Left forelimb (tissue), 1 donor: Measurements from ENCODE around the gene GPR152.
"Not testable (repeated sequence)": the region's sequence is repeated elsewhere in the genome, so short reads cannot be mapped to it uniquely, and the experiment has no call there.

Experiments used
- DNase-seq: peaks from one replicate; pipeline ENCODE4 v3.0.0-alpha.2; 2018; ENCODE audit warnings: low spot score

Gene GPR152

GRCh38 chr11:67489203-67489884 lies 36.8 kb upstream of the GPR152 start:
- peak; percentile 62 for DNase-seq

GRCh38 chr11:67486481-67487195 lies 34.1 kb upstream of the GPR152 start:
- no peak for DNase-seq

DNA sequence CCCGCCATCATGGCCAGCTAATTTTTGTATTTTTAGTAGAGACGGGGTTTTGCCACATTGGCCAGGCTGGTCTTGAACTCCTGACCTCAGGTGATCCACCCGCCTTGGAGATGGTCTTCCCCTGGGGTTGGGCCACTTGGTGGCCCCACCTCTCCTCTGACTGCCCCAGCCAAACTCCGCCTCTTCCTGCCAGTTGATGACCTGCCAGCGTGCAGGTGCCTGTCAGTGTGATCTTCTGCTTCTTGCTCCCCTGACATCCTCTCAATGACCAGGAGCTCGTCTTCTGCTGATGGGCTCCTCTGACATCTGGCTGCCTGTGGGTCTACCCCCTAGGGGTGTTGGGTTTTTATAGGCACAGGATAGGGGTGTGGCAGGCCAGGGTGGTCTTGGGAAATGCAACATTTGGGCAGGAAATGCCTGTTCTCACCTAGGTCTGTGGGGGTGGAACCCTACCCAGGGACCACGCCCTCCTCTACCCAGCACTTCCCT lies 33.4 kb upstream of the GPR152 start:
- DNase-seq: not testable (repeated sequence)

GRCh38 chr11:67484847-67485311 lies 32.4 kb upstream of the GPR152 start:
- DNase-seq: no peak

GRCh38 chr11:67483831-67484665 lies 31.5 kb upstream of the GPR152 start:
- DNase-seq: no peak

DNA sequence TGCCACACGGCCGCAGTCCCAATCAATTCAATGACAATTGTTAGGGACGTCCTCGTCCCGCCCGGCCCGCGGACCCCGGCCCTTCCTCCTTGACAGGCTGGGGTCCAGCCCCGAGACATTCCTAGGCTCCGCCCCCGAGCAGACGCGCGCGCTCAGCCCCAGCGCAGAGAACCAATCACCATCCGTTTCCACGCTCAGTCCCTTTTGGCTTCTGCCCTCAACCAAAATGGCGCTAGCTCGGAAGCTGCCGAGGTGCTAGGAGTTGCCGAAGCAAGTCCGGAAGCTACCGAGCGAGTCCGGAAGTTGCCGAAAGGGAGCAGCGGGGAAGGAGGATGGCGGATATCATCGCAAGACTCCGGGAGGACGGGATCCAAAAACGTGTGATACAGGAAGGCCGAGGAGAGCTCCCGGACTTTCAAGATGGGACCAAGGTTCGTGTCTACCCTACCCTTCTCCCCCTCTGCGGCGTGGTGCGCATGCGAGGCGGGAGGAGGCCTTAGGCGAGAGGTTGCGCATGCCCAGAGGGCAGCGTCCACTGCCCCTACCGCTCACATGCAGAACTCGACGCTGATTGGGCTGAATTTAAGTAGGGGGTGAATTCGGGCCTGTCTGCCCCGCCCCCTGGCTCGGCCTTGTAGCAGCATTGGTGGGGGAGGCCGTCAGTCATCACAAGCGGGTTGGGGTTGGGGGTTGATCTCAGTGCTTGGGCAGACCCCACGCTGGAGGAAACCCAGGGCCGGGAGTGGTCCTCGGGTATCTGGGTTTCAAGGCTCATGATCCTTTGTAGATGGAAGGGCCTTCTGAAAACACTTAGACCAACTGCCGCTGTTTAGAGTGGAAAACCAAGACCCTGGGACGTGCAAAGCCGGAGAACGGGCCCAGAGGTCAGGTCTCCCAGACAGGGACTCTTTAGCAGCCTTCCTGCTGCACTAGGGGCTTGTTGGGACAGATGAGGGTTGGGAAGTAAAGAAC lies 30.6 kb upstream of the GPR152 start, which contains the start of gene AIP:
Gene AIP, plus strand, starts transcription at position 200 of the 972 bp plus-strand sequence. Its CDS starts 133 bp downstream, at position 333.
- DNase-seq: peak; percentile 95

GRCh38 chr11:67482275-67482826 lies 29.8 kb upstream of the GPR152 start:
- DNase-seq: no peak

GRCh38 chr11:67477344-67478050 lies 25.0 kb upstream of the GPR152 start:
- not testable (repeated sequence) for DNase-seq

DNA sequence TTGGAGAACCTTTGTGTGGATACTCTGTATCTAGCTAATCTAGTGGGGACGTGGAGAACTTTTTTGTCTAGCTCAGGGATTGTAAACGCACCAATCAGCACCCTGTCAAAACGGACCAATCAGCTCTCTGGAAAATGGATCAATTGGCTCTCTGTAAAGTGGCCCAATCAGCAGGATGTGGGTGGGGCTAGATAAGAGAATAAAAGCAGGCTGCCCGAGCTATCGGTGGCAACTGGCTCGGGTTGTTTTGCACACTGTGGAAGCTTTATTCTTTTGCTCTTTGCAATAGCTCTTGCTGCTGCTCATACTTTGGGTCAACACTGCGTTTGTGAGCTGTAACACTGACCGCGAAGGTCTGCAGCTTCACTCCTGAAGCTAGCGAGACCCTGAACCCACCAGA lies 24.2 kb upstream of the GPR152 start:
- not testable (repeated sequence) for DNase-seq

- no peak for DNase-seq
Observed at GRCh38 chr11:67472882-67473281, 20.4 kb upstream of the GPR152 start.

GRCh38 chr11:67470337-67471002 lies 17.9 kb upstream of the GPR152 start:
- no peak for DNase-seq

DNA sequence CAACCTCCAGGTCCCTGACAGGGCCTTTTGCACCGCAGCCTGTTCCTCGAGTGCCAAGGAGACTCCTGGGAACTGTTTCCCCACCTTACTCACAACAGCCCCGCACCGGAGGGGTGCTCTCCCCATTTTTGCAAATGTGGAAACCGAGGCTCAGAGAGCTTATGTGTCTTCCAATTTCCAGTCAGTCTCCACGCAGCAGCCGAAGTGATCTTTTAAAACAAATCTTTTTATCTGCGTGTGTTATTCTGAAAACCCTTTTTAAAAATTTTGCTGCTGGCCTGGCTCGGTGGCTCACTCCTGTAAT lies 16.9 kb upstream of the GPR152 start:
- no peak for DNase-seq

GRCh38 chr11:67468759-67469507 lies 16.4 kb upstream of the GPR152 start, which contains the start of gene TMEM134:
Gene TMEM134 (minus strand): TSS chr11:67469251. CDS start chr11:67469192, 59 bp downstream.
- peak; percentile 97 for DNase-seq

GRCh38 chr11:67468456-67468758 lies 15.9 kb upstream of the GPR152 start:
- DNase-seq: no peak

- no peak for DNase-seq
Observed at GRCh38 chr11:67468056-67468455, 15.5 kb upstream of the GPR152 start.

DNA sequence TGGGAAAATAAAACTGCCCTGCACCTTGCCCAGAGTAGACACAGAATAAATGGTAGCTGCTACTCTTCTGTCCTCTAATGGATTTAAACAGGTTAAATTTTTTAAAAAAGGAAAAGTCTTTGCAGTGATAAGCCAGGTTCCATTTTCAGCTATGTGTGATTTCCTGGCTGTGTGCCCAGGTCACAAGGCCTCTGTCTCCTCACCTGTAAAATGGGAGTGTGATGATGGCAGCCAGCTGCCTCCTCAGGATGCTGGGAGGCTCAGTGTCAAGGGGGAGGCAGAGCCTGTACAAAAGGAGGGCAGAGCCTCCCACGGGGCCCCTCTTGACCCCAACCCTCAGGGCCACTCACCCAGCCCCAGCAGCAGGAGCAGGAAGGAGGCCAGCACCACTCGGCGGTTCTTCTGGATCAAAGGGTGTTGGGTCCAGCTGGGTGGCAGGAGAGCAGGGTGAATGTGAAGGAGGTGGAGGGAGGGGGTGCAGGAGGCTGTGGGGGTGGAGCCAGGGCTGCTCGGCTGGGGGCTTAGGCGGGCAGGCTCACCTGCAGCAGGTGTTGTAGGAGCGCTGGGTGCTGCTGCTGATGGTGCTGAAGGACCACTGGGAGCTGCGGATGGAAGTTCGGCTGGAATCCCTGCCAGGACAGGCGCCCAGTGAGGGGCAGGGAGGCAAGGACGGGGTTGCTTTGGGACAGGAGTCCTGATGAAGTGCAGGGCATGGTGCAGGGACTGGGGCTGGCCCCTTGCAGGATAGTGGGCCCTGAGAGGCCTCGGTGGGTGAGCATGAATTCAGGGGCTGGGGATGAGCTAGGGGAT lies 14.6 kb upstream of the GPR152 start:
- DNase-seq: no peak

- DNase-seq: no peak
Observed at GRCh38 chr11:67466367-67466766, 13.8 kb upstream of the GPR152 start.

DNA sequence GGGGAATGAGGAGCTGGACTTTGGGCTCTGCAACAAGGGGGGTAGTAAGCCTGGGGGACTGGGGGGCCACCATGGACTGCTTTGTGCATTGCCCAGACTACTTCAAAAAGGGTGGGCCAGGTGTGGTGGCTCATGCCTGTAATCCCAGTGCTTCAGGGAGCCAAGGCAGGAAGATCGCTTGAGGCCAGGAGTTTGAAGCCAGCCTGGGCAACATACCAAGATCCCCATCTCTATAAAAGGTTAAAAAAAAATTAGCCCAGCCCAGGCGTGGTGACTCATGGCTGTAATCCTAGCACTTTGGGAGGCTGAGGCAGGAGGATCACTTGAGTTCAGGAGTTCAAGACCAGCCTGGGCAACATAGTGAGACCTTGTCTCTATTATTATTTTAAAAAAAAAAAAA lies 13.0 kb upstream of the GPR152 start:
- not testable (repeated sequence) for DNase-seq
